Mesothelial cell of epicardium (in vitro differentiated cells): ENCODE data around the gene TMED3. TPM values are rescaled to one million over a fixed set of nuclear protein-coding genes. Genes with fewer than 3 reads are reported as not detected.
A peak's percentile ranks its signal among the peaks of the same experiment; 100 is the strongest.

ENCODE experiments used
- DNase-seq, 2 experiments: peaks; one replicate each; pipeline ENCODE4 v3.0.0; 2021; ENCODE audit warnings: low spot score in 2 of 2; ENCODE audit not compliant: unreplicated experiment in 2 of 2
- H3K27ac Mint-ChIP-seq: 2 replicates; pipeline ENCODE4 v1.8.0; 2021; ENCODE audit warnings: mixed read lengths
- H3K27me3 Mint-ChIP-seq: 2 replicates; pipeline ENCODE4 v1.8.0; 2021; ENCODE audit warnings: low read depth, mixed read lengths
- H3K36me3 Mint-ChIP-seq: 2 replicates; pipeline ENCODE4 v1.8.0; 2021; ENCODE audit warnings: mixed read lengths
- H3K4me1 Mint-ChIP-seq: 2 replicates; pipeline ENCODE4 v1.8.0; 2021; ENCODE audit warnings: mixed read lengths
- H3K4me3 Mint-ChIP-seq: 2 replicates; pipeline ENCODE4 v1.8.0; 2021; ENCODE audit warnings: mild to moderate bottlenecking, moderate library complexity, mixed read lengths
- H3K9me3 Mint-ChIP-seq: 2 replicates; pipeline ENCODE4 v1.8.0; 2021; ENCODE audit warnings: mixed read lengths
- total RNA-seq: library from RNA; stranded (reverse); gene quantifications from 3 replicates; pipeline ENCODE4 v1.2.1, GENCODE V29; 2021
- TF ChIP-seq, protein P1 (sequence below): fragments of 200-600 bp; sonication (generic); IDR thresholded peaks from one replicate; pipeline ENCODE4 v1.5.0; 2021; ENCODE audit warnings: antibody characterized with exemption; ENCODE audit not compliant: unreplicated experiment

The TMED3 gene
- total RNA-seq, 1 donor from 2014 or later = 61.5 TPM

DNA sequence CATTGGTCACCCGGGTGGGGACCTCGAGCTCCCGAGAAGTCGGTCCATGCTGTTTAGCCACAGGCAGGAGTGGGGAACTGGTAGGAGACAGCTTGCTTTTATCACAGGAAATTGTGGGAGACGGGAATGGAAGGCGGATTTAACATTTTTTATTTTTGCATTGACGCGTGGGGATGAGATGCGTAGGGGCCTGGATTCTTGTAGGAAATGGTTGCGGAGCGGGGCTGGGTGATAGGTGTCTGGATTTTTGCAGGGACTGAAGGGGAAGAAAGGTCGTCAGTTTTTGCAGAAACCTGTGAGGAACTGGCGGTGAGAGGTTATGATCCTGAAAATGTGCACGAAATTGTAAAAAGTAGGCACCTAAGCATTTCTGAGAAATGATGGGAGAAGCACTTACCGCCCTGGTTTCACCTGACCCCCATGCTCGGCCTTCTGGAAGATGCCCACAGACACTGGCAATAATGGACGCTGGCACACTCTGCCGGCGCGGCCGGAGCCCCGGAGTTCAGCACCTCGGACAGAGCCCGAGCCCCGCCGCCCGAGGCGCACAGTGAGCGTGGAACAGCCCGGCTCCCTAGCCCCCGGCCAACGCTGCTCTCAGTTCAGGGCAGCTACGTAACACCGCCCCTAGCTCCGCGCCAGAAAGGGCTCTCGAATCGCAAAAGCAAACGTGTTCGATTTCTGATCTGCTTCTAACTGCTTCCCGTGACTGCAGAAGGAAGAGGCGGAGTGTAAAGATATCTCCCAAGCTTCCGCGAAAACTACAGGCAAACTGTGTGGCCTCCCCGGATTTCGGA, 27.5 kb upstream of the TMED3 start:
- no peak overlapping the region for H3K4me3 Mint-ChIP-seq
- peaks cover 5% of the 10 kb centered on the region for H3K9me3 Mint-ChIP-seq
- TF ChIP-seq, protein P1, sequence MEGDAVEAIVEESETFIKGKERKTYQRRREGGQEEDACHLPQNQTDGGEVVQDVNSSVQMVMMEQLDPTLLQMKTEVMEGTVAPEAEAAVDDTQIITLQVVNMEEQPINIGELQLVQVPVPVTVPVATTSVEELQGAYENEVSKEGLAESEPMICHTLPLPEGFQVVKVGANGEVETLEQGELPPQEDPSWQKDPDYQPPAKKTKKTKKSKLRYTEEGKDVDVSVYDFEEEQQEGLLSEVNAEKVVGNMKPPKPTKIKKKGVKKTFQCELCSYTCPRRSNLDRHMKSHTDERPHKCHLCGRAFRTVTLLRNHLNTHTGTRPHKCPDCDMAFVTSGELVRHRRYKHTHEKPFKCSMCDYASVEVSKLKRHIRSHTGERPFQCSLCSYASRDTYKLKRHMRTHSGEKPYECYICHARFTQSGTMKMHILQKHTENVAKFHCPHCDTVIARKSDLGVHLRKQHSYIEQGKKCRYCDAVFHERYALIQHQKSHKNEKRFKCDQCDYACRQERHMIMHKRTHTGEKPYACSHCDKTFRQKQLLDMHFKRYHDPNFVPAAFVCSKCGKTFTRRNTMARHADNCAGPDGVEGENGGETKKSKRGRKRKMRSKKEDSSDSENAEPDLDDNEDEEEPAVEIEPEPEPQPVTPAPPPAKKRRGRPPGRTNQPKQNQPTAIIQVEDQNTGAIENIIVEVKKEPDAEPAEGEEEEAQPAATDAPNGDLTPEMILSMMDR = no peak
- H3K27me3 Mint-ChIP-seq = peaks cover 98% of the 10 kb centered on the region
- peak; percentile 65 to 89 for DNase-seq
- H3K27ac Mint-ChIP-seq = no peak overlapping the region
- no peaks in the 10 kb centered on the region for H3K36me3 Mint-ChIP-seq
- no peaks in the 10 kb centered on the region for H3K4me1 Mint-ChIP-seq

DNA sequence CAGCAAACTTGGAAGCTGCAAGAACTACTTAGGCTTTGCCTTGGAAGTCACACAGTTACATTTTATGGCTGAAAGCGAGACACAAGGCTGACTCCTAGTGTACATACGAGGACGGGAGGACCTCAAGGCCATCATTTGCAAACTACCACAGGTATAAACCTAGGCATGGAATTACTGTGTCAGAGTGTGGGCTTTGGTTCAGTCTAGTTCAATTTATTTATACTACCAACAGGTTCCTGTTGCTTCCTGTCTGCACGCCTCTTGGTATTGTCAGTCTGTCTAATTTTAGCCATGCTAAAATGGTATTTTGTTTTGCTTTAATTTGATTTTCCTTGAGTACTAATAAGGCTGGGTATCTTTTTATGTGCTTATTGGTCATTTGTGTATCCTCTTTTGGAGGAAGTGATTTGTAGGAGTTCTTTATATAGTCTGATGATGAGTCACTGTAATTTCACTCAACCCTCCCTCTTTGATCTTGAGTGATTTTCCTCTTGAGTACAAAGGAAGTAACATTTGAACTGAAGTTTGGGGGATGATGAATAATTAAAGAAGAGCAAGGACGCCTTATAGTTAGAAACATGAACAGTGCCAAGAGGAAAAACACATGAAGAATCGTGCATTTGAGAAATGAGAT, 20.2 kb upstream of the TMED3 start:
- Mint-ChIP-seq H3K4me3 (no peak overlapping the region), H3K27me3 (peaks cover 87% of the 10 kb centered on the region), H3K4me1 (no peaks in the 10 kb centered on the region), H3K36me3 (no peaks in the 10 kb centered on the region), H3K27ac (no peak overlapping the region), H3K9me3 (no peaks in the 10 kb centered on the region)
- DNase-seq = no peak
- TF ChIP-seq, protein P1 = no peak

DNA sequence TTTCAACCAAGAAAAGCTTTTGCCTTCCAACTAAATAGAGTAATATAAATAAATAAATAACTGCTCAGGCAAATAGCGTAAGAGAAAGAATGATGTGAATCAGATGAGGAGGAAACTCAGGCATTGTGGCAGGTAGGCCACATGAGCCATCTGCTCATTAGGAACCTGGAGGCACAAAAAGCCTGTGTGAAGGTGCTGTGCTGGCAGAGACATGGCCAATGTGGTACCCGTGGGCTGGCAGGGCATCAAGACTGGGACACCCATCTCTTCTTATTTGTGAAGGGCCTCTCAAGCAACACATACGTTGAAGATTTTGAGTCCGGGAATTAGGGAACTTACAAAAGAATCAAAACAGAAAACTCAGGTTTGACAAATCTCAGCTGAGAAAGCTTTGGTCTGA, 18.9 kb upstream of the TMED3 start:
- no peak overlapping the region for H3K4me3 Mint-ChIP-seq
- no peaks in the 10 kb centered on the region for H3K36me3 Mint-ChIP-seq
- H3K27me3 Mint-ChIP-seq = peaks cover 80% of the 10 kb centered on the region
- DNase-seq = no peak
- no peaks in the 10 kb centered on the region for H3K9me3 Mint-ChIP-seq
- no peaks in the 10 kb centered on the region for H3K4me1 Mint-ChIP-seq
- no peak overlapping the region for H3K27ac Mint-ChIP-seq
- TF ChIP-seq, protein P1 = no peak

DNA sequence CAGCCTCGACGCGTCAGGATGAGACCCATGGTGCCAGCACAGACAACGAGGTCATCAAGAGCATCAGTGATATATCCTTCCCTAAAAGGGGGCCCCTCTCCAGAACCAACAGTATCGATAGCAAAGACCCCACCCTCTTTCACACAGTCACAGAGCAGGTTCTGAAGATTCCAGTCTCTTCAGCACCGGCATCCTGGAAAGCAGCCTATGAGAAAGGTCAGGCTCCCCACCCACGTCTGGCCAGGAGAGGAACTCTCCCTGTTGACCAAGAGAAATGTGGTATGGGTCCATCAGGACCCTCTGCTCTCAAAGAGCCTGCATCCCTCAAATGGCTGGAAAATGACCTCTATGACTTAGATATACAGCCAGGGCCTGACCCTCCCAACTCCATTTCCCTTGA, 16.8 kb upstream of the TMED3 start:
- TF ChIP-seq, protein P1 = no peak
- Mint-ChIP-seq H3K4me1 (no peaks in the 10 kb centered on the region), H3K27ac (no peak overlapping the region), H3K9me3 (no peaks in the 10 kb centered on the region), H3K27me3 (peaks cover 82% of the 10 kb centered on the region), H3K36me3 (no peaks in the 10 kb centered on the region), H3K4me3 (no peak overlapping the region)
- DNase-seq = no peak

DNA sequence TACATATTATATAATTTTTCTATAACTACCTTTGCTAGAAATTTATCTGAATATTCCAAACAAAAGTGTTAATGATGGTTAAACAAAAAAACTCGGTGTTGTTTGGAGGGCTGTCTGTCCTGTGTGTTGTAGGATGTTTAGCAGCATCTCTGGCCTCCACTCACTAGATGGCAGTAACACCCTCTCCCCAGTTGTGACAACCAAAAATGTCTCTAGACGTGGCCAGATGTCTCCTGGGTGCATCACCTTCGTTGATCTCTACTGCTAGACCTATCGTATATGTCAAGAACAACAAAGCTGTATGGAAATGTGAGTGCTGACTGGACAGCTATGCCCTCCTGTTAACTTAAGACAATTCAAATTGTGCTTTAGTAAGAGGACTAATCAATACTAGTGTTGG, 14.3 kb upstream of the TMED3 start:
- peaks cover 81% of the 10 kb centered on the region for H3K27me3 Mint-ChIP-seq
- no peak overlapping the region for H3K4me3 Mint-ChIP-seq
- H3K9me3 Mint-ChIP-seq = no peaks in the 10 kb centered on the region
- TF ChIP-seq, protein P1 = no peak
- no peak for DNase-seq
- no peaks in the 10 kb centered on the region for H3K4me1 Mint-ChIP-seq
- no peaks in the 10 kb centered on the region for H3K36me3 Mint-ChIP-seq
- H3K27ac Mint-ChIP-seq = no peak overlapping the region
